HepG2 (cell line): ENCODE data around the gene ACTN2. TPM values are rescaled to one million over a fixed set of nuclear protein-coding genes. Genes with fewer than 3 reads are reported as not detected.

Experiments used
- ATAC-seq: fragments of 200-7000 bp; cut with Tn5 transposase; 3 replicates; pipeline ENCODE4 v1.9.1; 2020; ENCODE audit warnings: mild to moderate bottlenecking, moderate library complexity
- BruUV-seq: library from RNA; stranded (reverse); fragments of 400-500 nt; replicated peaks from 2 replicates; lab custom pipeline; 2021; lab: Mats Ljungman, UMichigan
- CTCF ChIA-PET: fragments of 300-600 bp; formaldehyde crosslinking; extraction: SDS; loops from one replicate; lab custom pipeline; 2021; ENCODE audit warnings: low total read pairs, inconsistent platforms, low intra/inter-chr PET ratio; lab: Yijun Ruan, JAX
- POLR2A ChIA-PET: fragments of 350-600 bp; sonication (Branson Sonifier 250); formaldehyde crosslinking; loops from one replicate; lab custom pipeline; 2020; ENCODE audit warnings: antibody characterized with exemption, inconsistent platforms; lab: Yijun Ruan, JAX
- DNase-seq: peaks from one replicate; pipeline ENCODE4 v3.0.0-alpha.2; 2015; ENCODE audit warnings: low spot score
- FAIRE-seq: peaks from 3 replicates; lab custom pipeline; 2011; peaks lifted over from hg19 to GRCh38; lab: Jason Lieb, UNC
- H2AFZ ChIP-seq: one replicate; pipeline ENCODE4 v1.6.1; 2011; ENCODE audit warnings: low read length, inconsistent platforms
- H3K27ac ChIP-seq: fragments of 300-600 bp; 3 replicates; pipeline ENCODE4 v1.8.0; 2011; ENCODE audit warnings: mixed run types, mild to moderate bottlenecking, mixed read lengths, low read length, inconsistent platforms; ENCODE audit not compliant: insufficient read depth; ENCODE audit errors: extremely low read length
- H3K27me3 ChIP-seq, 2 experiments: fragments of 200-600 bp in 1 of 2; 2 replicates in 1 of 2; 3 replicates in 1 of 2; pipeline versions ENCODE4 v1.6.0 to v1.8.0; 2011; ENCODE audit warnings: low read length in 2 of 2, mild to moderate bottlenecking in 2 of 2, moderate library complexity in 2 of 2, inconsistent platforms in 1 of 2; ENCODE audit not compliant: insufficient read depth in 2 of 2, control insufficient read depth in 1 of 2
- H3K36me3 ChIP-seq, 2 experiments: fragments of 200-600 bp in 1 of 2; replicated peaks in 1 of 2; 2 replicates in 1 of 2; 3 replicates in 1 of 2; pipeline versions ENCODE4 v1.5.1 to v1.8.0; 2011; ENCODE audit warnings: low read length in 2 of 2, inconsistent platforms in 1 of 2; ENCODE audit not compliant: insufficient read depth in 2 of 2, control insufficient read depth in 1 of 2
- H3K4me1 ChIP-seq: 2 replicates; pipeline ENCODE4 v1.5.1; 2012; ENCODE audit warnings: low read length, inconsistent platforms; ENCODE audit not compliant: insufficient read depth
- H3K4me2 ChIP-seq: 2 replicates; pipeline ENCODE4 v1.6.0; 2011; ENCODE audit warnings: low read depth, low read length, inconsistent platforms
- H3K4me3 ChIP-seq, 3 experiments: fragments of 200-600 bp in 1 of 3; sonication (generic), shearing (Covaris generic) in 1 of 3; replicated peaks in 1 of 3; 2 replicates each; pipeline ENCODE4 v1.5.1; 2011 to 2016; ENCODE audit warnings: low read length in 3 of 3, inconsistent platforms in 2 of 3, low read depth in 2 of 3, mild to moderate bottlenecking in 2 of 3, control low read depth in 1 of 3, mixed read lengths in 1 of 3; ENCODE audit not compliant: insufficient read depth in 1 of 3
- H3K79me2 ChIP-seq: one replicate; pipeline ENCODE4 v1.6.1; 2011; ENCODE audit warnings: low read length, inconsistent platforms; ENCODE audit not compliant: insufficient read depth
- H3K9ac ChIP-seq: 2 replicates; pipeline ENCODE4 v1.6.0; 2011; ENCODE audit warnings: mild to moderate bottlenecking, low read depth, low read length, inconsistent platforms; ENCODE audit not compliant: insufficient read depth
- H3K9me3 ChIP-seq: 2 replicates; pipeline ENCODE4 v1.5.1; 2012; ENCODE audit warnings: mild to moderate bottlenecking, low read length
- H4K20me1 ChIP-seq: 2 replicates; pipeline ENCODE4 v1.6.0; 2011; ENCODE audit warnings: inconsistent platforms, mild to moderate bottlenecking, low read length, moderate library complexity; ENCODE audit not compliant: insufficient read depth
- CEBPB ChIP-seq: IDR thresholded peaks from 2 replicates; pipeline ENCODE4 v1.6.1; 2011; ENCODE audit warnings: low read depth, low read length, improper control_type of control experiment, borderline replicate concordance
- FOSL2 ChIP-seq: sonication (generic); formaldehyde crosslinking; IDR thresholded peaks from 2 replicates; pipeline ENCODE4 v1.4.0; 2020; ENCODE audit warnings: missing genetic modification reagents
- HCFC1 ChIP-seq: fragments of 150-350 bp; IDR thresholded peaks from 2 replicates; pipeline ENCODE4 v1.6.1; 2014; ENCODE audit warnings: low read depth, low read length
- ZNF484 ChIP-seq: sonication (generic); formaldehyde crosslinking; IDR thresholded peaks from 2 replicates; pipeline ENCODE4 v1.5.1; 2020; ENCODE audit warnings: mild to moderate bottlenecking, low read depth, missing genetic modification reagents, borderline replicate concordance
- WGBS: methylation state at CpG from one replicate; pipeline ENCODE4 v1.1.6; 2017; ENCODE audit warnings: low lambda C conversion rate; 5-methylcytosine and 5-hydroxymethylcytosine counted together
- in situ Hi-C: cut with HindIII; loops from 2 replicates; pipeline ENCODE4 v1.10.0; 2017; ENCODE audit warnings: low pct_unique_long_range_greater_than_20kb; ENCODE audit not compliant: extremely low pct_ligation_motif_present
- intact Hi-C: fragments of 100-400 bp; cut with micrococcal nuclease; formaldehyde crosslinking; loops from one replicate; pipeline ENCODE4 v1.10.0; 2022; ENCODE audit not compliant: unreplicated experiment
- polyA plus RNA-seq, 8 experiments: library from polyadenylated mRNA; depleted of rRNA in 3 of 8; stranded (reverse) in 7 of 8; unstranded in 1 of 8; fragments of >200 nt; fragmentation: Illumina TruSeq in 4 of 8; extraction: Trizol in 4 of 8; gene quantifications; 2 replicates each; pipeline versions ENCODE4 v1.2.1 to v1.2.3, GENCODE V29; 2011 to 2016; ENCODE audit warnings: low read depth in 4 of 8, missing spikeins in 1 of 8, mixed read lengths in 1 of 8; ENCODE audit not compliant: insufficient read depth in 1 of 8
- total RNA-seq, 5 experiments: library from RNA; depleted of rRNA; stranded (reverse); fragments of >200 nt; fragmentation: Illumina TruSeq; extraction: Trizol; gene quantifications; 2 replicates each; pipeline ENCODE4 v1.2.3, GENCODE V29; 2016; ENCODE audit warnings: low read depth in 1 of 5
- TF ChIP-seq, protein P1 (sequence below): sonication (generic); formaldehyde crosslinking; IDR thresholded peaks from 2 replicates; pipeline ENCODE4 v1.9.0; 2021; ENCODE audit warnings: mild to moderate bottlenecking, missing genetic modification reagents
- TF ChIP-seq, protein P2 (sequence below): fragments of 450-650 bp; IDR thresholded peaks from 2 replicates; pipeline ENCODE4 v1.6.1; 2016

The ACTN2 gene
- total and polyA plus RNA-seq, 2 of the 13 experiments (the other 11 are each of a cell fraction or from before 2014, with no cell fraction given): 0.04 to 0.13 TPM

DNA sequence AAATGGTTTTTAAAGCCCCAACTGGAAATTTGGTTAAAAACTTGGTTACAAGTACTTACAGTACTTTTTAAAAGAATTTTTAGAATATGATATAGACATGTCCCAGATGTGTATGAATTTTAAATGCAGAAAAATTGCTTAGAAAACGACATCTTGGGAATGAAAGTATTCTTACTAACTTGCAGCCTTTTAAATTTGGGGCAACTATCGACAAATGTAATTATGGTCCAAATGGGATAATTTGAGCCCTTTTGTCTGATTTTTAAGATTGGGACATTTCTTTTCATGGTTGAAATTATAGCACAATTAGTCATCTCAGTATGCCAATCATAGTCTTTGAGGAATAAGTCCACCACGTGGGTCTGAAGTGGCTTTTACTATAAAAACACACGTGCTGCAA is 65.6 kb downstream of the ACTN2 start:
- CTCF ChIA-PET: no interaction called here
- Histone ChIP-seq H2AFZ (no peak overlapping the region), H3K79me2 (no peaks in the 10 kb centered on the region), H3K9ac (no peak overlapping the region), H3K27ac (no peak overlapping the region), H4K20me1 (no peaks in the 10 kb centered on the region), H3K36me3 (no peaks in the 10 kb centered on the region), H3K9me3 (no peaks in the 10 kb centered on the region), H3K4me2 (no peak overlapping the region), H3K27me3 (peaks cover 0 to 13% of the 10 kb centered on the region in 2 experiments; a peak in 3 of 5 replicates), H3K4me3 (no peak overlapping the region), H3K4me1 (peaks cover under 1% of the 10 kb centered on the region)
- no TSS peak for BruUV-seq
- intact Hi-C loops: loop anchor here (2.0 to 10.0 kb wide), 3 partner anchors 373 to 647 kb away; no protein-coding TSS in a partner anchor
- TF ChIP-seq ZNF484 (CRISPR knock-in tag) (no peak), HCFC1 (no peak), CEBPB (no peak), FOSL2 (CRISPR knock-in tag) (no peak)
- TF ChIP-seq, protein P1, sequence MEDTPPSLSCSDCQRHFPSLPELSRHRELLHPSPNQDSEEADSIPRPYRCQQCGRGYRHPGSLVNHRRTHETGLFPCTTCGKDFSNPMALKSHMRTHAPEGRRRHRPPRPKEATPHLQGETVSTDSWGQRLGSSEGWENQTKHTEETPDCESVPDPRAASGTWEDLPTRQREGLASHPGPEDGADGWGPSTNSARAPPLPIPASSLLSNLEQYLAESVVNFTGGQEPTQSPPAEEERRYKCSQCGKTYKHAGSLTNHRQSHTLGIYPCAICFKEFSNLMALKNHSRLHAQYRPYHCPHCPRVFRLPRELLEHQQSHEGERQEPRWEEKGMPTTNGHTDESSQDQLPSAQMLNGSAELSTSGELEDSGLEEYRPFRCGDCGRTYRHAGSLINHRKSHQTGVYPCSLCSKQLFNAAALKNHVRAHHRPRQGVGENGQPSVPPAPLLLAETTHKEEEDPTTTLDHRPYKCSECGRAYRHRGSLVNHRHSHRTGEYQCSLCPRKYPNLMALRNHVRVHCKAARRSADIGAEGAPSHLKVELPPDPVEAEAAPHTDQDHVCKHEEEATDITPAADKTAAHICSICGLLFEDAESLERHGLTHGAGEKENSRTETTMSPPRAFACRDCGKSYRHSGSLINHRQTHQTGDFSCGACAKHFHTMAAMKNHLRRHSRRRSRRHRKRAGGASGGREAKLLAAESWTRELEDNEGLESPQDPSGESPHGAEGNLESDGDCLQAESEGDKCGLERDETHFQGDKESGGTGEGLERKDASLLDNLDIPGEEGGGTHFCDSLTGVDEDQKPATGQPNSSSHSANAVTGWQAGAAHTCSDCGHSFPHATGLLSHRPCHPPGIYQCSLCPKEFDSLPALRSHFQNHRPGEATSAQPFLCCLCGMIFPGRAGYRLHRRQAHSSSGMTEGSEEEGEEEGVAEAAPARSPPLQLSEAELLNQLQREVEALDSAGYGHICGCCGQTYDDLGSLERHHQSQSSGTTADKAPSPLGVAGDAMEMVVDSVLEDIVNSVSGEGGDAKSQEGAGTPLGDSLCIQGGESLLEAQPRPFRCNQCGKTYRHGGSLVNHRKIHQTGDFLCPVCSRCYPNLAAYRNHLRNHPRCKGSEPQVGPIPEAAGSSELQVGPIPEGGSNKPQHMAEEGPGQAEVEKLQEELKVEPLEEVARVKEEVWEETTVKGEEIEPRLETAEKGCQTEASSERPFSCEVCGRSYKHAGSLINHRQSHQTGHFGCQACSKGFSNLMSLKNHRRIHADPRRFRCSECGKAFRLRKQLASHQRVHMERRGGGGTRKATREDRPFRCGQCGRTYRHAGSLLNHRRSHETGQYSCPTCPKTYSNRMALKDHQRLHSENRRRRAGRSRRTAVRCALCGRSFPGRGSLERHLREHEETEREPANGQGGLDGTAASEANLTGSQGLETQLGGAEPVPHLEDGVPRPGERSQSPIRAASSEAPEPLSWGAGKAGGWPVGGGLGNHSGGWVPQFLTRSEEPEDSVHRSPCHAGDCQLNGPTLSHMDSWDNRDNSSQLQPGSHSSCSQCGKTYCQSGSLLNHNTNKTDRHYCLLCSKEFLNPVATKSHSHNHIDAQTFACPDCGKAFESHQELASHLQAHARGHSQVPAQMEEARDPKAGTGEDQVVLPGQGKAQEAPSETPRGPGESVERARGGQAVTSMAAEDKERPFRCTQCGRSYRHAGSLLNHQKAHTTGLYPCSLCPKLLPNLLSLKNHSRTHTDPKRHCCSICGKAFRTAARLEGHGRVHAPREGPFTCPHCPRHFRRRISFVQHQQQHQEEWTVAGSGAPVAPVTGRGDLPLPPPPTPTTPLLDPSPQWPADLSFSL (CRISPR knock-in tag): no peak
- TF ChIP-seq, protein P2, sequence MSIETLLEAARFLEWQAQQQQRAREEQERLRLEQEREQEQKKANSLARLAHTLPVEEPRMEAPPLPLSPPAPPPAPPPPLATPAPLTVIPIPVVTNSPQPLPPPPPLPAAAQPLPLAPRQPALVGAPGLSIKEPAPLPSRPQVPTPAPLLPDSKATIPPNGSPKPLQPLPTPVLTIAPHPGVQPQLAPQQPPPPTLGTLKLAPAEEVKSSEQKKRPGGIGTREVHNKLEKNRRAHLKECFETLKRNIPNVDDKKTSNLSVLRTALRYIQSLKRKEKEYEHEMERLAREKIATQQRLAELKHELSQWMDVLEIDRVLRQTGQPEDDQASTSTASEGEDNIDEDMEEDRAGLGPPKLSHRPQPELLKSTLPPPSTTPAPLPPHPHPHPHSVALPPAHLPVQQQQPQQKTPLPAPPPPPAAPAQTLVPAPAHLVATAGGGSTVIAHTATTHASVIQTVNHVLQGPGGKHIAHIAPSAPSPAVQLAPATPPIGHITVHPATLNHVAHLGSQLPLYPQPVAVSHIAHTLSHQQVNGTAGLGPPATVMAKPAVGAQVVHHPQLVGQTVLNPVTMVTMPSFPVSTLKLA: 0 out of 2 replicates have a peak, but pooled peaks have one; percentile 13
- DNase-seq (no peak), ATAC-seq (no peak), FAIRE-seq (no peak)
- POLR2A ChIA-PET: no interaction called here
- in situ Hi-C loops: loop anchor here (10.0 to 25.0 kb wide), 2 partner anchors 385 to 633 kb away; no protein-coding TSS in a partner anchor
- WGBS: 34% methylated on average over 4 of the region's 4 CpGs
